ENCODE data around the gene UNC119B. TPM values are rescaled to one million over a fixed set of nuclear protein-coding genes. Genes with fewer than 3 reads are reported as not detected.

UNC119B gene
- total RNA-seq, 1 donor from 2014 or later, result 11.5 TPM

- Histone ChIP-seq H3K4me1 (no peaks in the 10 kb centered on the region), H3K27ac (replicated peaks) (no peak overlapping the region), H3K4me3 (no peak overlapping the region), H3K36me3 (peaks cover 39% of the 10 kb centered on the region), H3K27me3 (ENCODE audit: low read depth) (no peaks in the 10 kb centered on the region), H3K9me3 (replicated peaks) (no peaks in the 10 kb centered on the region)
- no peak for DNase-seq
- TF ChIP-seq CTCF (IDR thresholded peaks at IDR 0.05; ENCODE audit: borderline replicate concordance), result no peak
- intact Hi-C loops (cut with micrococcal nuclease), result no loop called here
Observed at GRCh38 chr12:120733574-120733973, 23.3 kb downstream of the UNC119B start.

DNA sequence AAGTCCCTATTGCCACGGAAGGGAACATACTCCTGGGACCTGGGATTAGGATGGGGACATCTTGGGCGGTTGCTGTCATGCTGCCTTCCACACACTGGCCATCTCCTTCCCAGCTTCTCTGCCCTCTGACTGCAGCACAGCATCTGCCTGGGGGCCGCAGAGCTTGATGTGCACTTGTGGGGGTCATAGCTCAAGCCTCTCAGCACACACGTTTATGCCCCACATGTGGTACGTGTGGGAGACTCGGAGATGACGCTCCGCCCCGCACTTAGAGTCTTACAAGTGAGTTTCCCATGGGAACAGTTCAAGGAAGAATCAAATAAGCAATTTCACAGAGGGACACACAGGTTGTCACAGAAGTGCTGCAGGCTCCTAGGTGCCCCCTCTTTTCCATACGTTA, 24.0 kb downstream of the UNC119B start:
- Histone ChIP-seq H3K36me3 (peaks cover 39% of the 10 kb centered on the region), H3K27ac (replicated peaks) (no peak overlapping the region), H3K4me1 (no peaks in the 10 kb centered on the region), H3K9me3 (replicated peaks) (no peaks in the 10 kb centered on the region), H3K27me3 (ENCODE audit: low read depth) (no peaks in the 10 kb centered on the region), H3K4me3 (no peak overlapping the region)
- intact Hi-C loops (cut with micrococcal nuclease), result no loop called here
- DNase-seq, result no peak
- TF ChIP-seq CTCF (IDR thresholded peaks at IDR 0.05; ENCODE audit: borderline replicate concordance), result no peak

GRCh38 chr12:120735181-120735580, 24.9 kb downstream of the UNC119B start:
- Histone ChIP-seq H3K9me3 (replicated peaks) (no peaks in the 10 kb centered on the region), H3K4me3 (no peak overlapping the region), H3K36me3 (peaks cover 37% of the 10 kb centered on the region), H3K4me1 (no peaks in the 10 kb centered on the region), H3K27me3 (ENCODE audit: low read depth) (no peaks in the 10 kb centered on the region), H3K27ac (replicated peaks) (no peak overlapping the region)
- TF ChIP-seq CTCF (IDR thresholded peaks at IDR 0.05; ENCODE audit: borderline replicate concordance), result no peak
- intact Hi-C loops (cut with micrococcal nuclease), result no loop called here
- no peak for DNase-seq

- Histone ChIP-seq H3K4me1 (no peaks in the 10 kb centered on the region), H3K27ac (replicated peaks) (no peak overlapping the region), H3K9me3 (replicated peaks) (no peaks in the 10 kb centered on the region), H3K36me3 (peaks cover 26% of the 10 kb centered on the region), H3K27me3 (ENCODE audit: low read depth) (no peaks in the 10 kb centered on the region), H3K4me3 (no peak overlapping the region)
- intact Hi-C loops (cut with micrococcal nuclease), result loop anchor here (2.0 kb wide), 1 partner anchor 66 kb away; no protein-coding TSS in a partner anchor
- DNase-seq, result no peak
- TF ChIP-seq CTCF (IDR thresholded peaks at IDR 0.05; ENCODE audit: borderline replicate concordance), result no peak
Observed at GRCh38 chr12:120736404-120737331, 26.4 kb downstream of the UNC119B start.

- H3K36me3 ChIP-seq, result peaks cover 26% of the 10 kb centered on the region
- intact Hi-C loops (cut with micrococcal nuclease), result loop anchor here (2.0 kb wide), 1 partner anchor 65 kb away; no protein-coding TSS in a partner anchor
- no peaks in the 10 kb centered on the region for H3K9me3 ChIP-seq (replicated peaks)
- H3K4me1 ChIP-seq, result no peaks in the 10 kb centered on the region
- no peak overlapping the region for H3K4me3 ChIP-seq
- no peaks in the 10 kb centered on the region for H3K27me3 ChIP-seq (ENCODE audit: low read depth)
- no peak overlapping the region for H3K27ac ChIP-seq (replicated peaks)
- no peak for DNase-seq
- peak; percentile 15 for TF ChIP-seq CTCF (IDR thresholded peaks at IDR 0.05; ENCODE audit: borderline replicate concordance)
Observed at GRCh38 chr12:120737557-120738251, 27.4 kb downstream of the UNC119B start.
